SK-N-SH (cell line): ENCODE results near the gene ASXL3. TPM values are rescaled to one million over a fixed set of nuclear protein-coding genes. Genes with fewer than 3 reads are reported as not detected.

Experiments
- CTCF ChIA-PET: fragments of 300-600, 350-600 bp; formaldehyde crosslinking; extraction: SDS; loops from one replicate; lab custom pipeline; 2021; lab: Yijun Ruan, JAX
- POLR2A ChIA-PET: fragments of 350-600 bp; sonication (Branson Sonifier 250); formaldehyde crosslinking; extraction: SDS; loops from one replicate; lab custom pipeline; 2020; ENCODE audit warnings: antibody characterized with exemption, inconsistent platforms; lab: Yijun Ruan, JAX
- DNase-seq: peaks from one replicate; pipeline ENCODE4 v3.0.0; 2012
- H2AFZ ChIP-seq: fragments of 200-600 bp; sonication (generic); 2 replicates; pipeline ENCODE4 v1.8.1; 2016; ENCODE audit warnings: antibody characterized with exemption, mild to moderate bottlenecking, low read depth
- H3F3A ChIP-seq: fragments of 200-600 bp; sonication (generic); replicated peaks from 2 replicates; pipeline ENCODE3; 2016; ENCODE audit warnings: antibody characterized with exemption, mild to moderate bottlenecking; ENCODE audit not compliant: insufficient read depth
- H3K27ac ChIP-seq, 2 experiments: fragments of 200-500 bp in 1 of 2; fragments of 200-600 bp in 1 of 2; sonication (Bioruptor generic) in 1 of 2; sonication (generic), shearing (Covaris generic) in 1 of 2; 2 replicates each; pipeline versions ENCODE4 v1.5.1 to v1.6.1; 2014 to 2016; ENCODE audit warnings: low read depth in 2 of 2, inconsistent platforms in 1 of 2, low read length in 1 of 2, mild to moderate bottlenecking in 1 of 2, mixed read lengths in 1 of 2
- H3K27me3 ChIP-seq: fragments of 200-600 bp; sonication (generic), shearing (Covaris generic); 2 replicates; pipeline ENCODE4 v1.6.1; 2016; ENCODE audit warnings: mixed run types; ENCODE audit not compliant: insufficient read depth
- H3K36me3 ChIP-seq, 2 experiments: fragments of 200-500 bp in 1 of 2; fragments of 200-600 bp in 1 of 2; sonication (Bioruptor generic) in 1 of 2; sonication (generic) in 1 of 2; replicated peaks in 1 of 2; 2 replicates each; pipeline versions ENCODE3 to v1.5.1; 2014 to 2016; ENCODE audit warnings: low read length in 1 of 2, mild to moderate bottlenecking in 1 of 2; ENCODE audit not compliant: insufficient read depth in 2 of 2, control insufficient read depth in 1 of 2
- H3K4me1 ChIP-seq, 2 experiments: fragments of 200-500 bp in 1 of 2; fragments of 200-600 bp in 1 of 2; sonication (Bioruptor generic) in 1 of 2; sonication (generic), shearing (Covaris generic) in 1 of 2; 2 replicates each; pipeline versions ENCODE4 v1.5.1 to v1.6.1; 2014 to 2016; ENCODE audit warnings: low read depth in 1 of 2, low read length in 1 of 2, mixed run types in 1 of 2; ENCODE audit not compliant: insufficient read depth in 2 of 2, control insufficient read depth in 1 of 2
- H3K4me2 ChIP-seq: fragments of 200-600 bp; sonication (generic), shearing (Covaris generic); 2 replicates; pipeline ENCODE4 v1.6.1; 2017; ENCODE audit warnings: mixed run types
- H3K4me3 ChIP-seq, 2 experiments: fragments of 200-500 bp in 1 of 2; fragments of 200-600 bp in 1 of 2; sonication (Bioruptor generic) in 1 of 2; sonication (generic), shearing (Covaris generic) in 1 of 2; 2 replicates each; pipeline versions ENCODE4 v1.5.1 to v1.8.1; 2014 to 2016; ENCODE audit warnings: low read depth in 2 of 2, inconsistent platforms in 1 of 2, low read length in 1 of 2, mild to moderate bottlenecking in 1 of 2, mixed read lengths in 1 of 2, moderate library complexity in 1 of 2
- H3K79me2 ChIP-seq: fragments of 200-600 bp; sonication (generic); 2 replicates; pipeline ENCODE4 v1.8.1; 2017; ENCODE audit warnings: mild to moderate bottlenecking; ENCODE audit not compliant: insufficient read depth
- H3K9ac ChIP-seq: fragments of 200-600 bp; sonication (generic); 2 replicates; pipeline ENCODE4 v1.6.1; 2017; ENCODE audit warnings: mixed run types
- H3K9me2 ChIP-seq: fragments of 200-600 bp; sonication (generic); 2 replicates; pipeline ENCODE4 v1.6.1; 2017; ENCODE audit warnings: mixed run types
- H3K9me3 ChIP-seq: fragments of 200-600 bp; sonication (generic); 2 replicates; pipeline ENCODE4 v1.6.1; 2017; ENCODE audit warnings: mixed run types, mild to moderate bottlenecking, moderate library complexity
- H4K20me1 ChIP-seq: fragments of 200-600 bp; sonication (generic); 2 replicates; pipeline ENCODE4 v1.6.1; 2017; ENCODE audit warnings: mild to moderate bottlenecking, mixed run types; ENCODE audit not compliant: insufficient read depth
- CHD2 ChIP-seq: fragments of 150-350 bp; IDR thresholded peaks from 2 replicates; pipeline ENCODE4 v1.6.1; 2018; ENCODE audit warnings: low read length; ENCODE audit not compliant: partially characterized antibody
- EZH2phosphoT487 ChIP-seq: fragments of 200-600 bp; sonication (generic); IDR thresholded peaks from 2 replicates; pipeline ENCODE4 v1.6.1; 2017; ENCODE audit warnings: low read depth, mixed run types, mild to moderate bottlenecking, antibody characterized with exemption, moderate library complexity, borderline replicate concordance
- FOSL2 ChIP-seq: IDR thresholded peaks from 2 replicates; pipeline ENCODE4 v1.4.0; 2012; ENCODE audit warnings: low read depth, mild to moderate bottlenecking, moderate library complexity, borderline replicate concordance
- FOXJ3 ChIP-seq: sonication (generic); formaldehyde crosslinking; IDR thresholded peaks from 2 replicates; pipeline ENCODE4 v1.5.1; 2020; ENCODE audit warnings: mild to moderate bottlenecking, missing genetic modification reagents
- IRF3 ChIP-seq: fragments of 150-350 bp; IDR thresholded peaks from 2 replicates; pipeline ENCODE4 v1.6.1; 2016; ENCODE audit warnings: mild to moderate bottlenecking, low read depth, low read length
- JUND ChIP-seq: IDR thresholded peaks from 2 replicates; pipeline ENCODE4 v1.4.0; 2012
- MAX ChIP-seq: IDR thresholded peaks from 2 replicates; pipeline ENCODE4 v1.4.0; 2012; ENCODE audit warnings: low read depth
- NRF1 ChIP-seq: IDR thresholded peaks from 2 replicates; pipeline ENCODE4 v1.6.1; 2012; ENCODE audit warnings: low read depth, mild to moderate bottlenecking, low read length
- PBX3 ChIP-seq: IDR thresholded peaks from 2 replicates; pipeline ENCODE4; 2012
- RAD21 ChIP-seq: IDR thresholded peaks from 2 replicates; pipeline ENCODE4 v1.6.1; 2012; ENCODE audit warnings: mild to moderate bottlenecking, low read length
- RCOR1 ChIP-seq: fragments of 150-350 bp; IDR thresholded peaks from 2 replicates; pipeline ENCODE4 v1.6.1; 2017; ENCODE audit warnings: antibody characterized with exemption, low read length
- REST ChIP-seq: IDR thresholded peaks from 2 replicates; pipeline ENCODE4 v1.6.1; 2012; ENCODE audit warnings: mild to moderate bottlenecking, low read depth, low read length, moderate library complexity
- SMC3 ChIP-seq: IDR thresholded peaks from 2 replicates; pipeline ENCODE4 v1.6.1; 2012; ENCODE audit warnings: low read depth, low read length, improper control_type of control experiment
- TAF1 ChIP-seq: IDR thresholded peaks from 2 replicates; pipeline ENCODE4 v1.6.1; 2012; ENCODE audit warnings: low read depth, mild to moderate bottlenecking, low read length, moderate library complexity, borderline replicate concordance
- TEAD4 ChIP-seq: IDR thresholded peaks from 2 replicates; pipeline ENCODE4 v1.4.0; 2012; ENCODE audit warnings: mild to moderate bottlenecking, borderline replicate concordance; ENCODE audit not compliant: insufficient read depth
- USF1 ChIP-seq: IDR thresholded peaks from 2 replicates; pipeline ENCODE4 v1.4.0; 2012; ENCODE audit warnings: low read depth, borderline replicate concordance
- YY1 ChIP-seq: IDR thresholded peaks from 2 replicates; pipeline ENCODE4 v1.4.0; 2012; ENCODE audit warnings: low read depth, mild to moderate bottlenecking
- ZBTB33 ChIP-seq: IDR thresholded peaks from 2 replicates; pipeline ENCODE4 v1.4.0; 2012; ENCODE audit warnings: low read depth, borderline replicate concordance
- WGBS: methylation state at CpG from one replicate; pipeline ENCODE4 v1.1.6; 2017; ENCODE audit warnings: low lambda C conversion rate; 5-methylcytosine and 5-hydroxymethylcytosine counted together
- polyA plus RNA-seq, 3 experiments: library from polyadenylated mRNA; depleted of rRNA; stranded (reverse); fragments of >200 nt; gene quantifications; 2 replicates each; pipeline ENCODE4 v1.2.3, GENCODE V29; 2012

Gene ASXL3
- polyA plus RNA-seq, 1 of the 3 experiments (the other 2 are of a cell fraction) = not detected

- no peak for DNase-seq
- no peak overlapping the region for H3K9ac ChIP-seq
- no peak for TF ChIP-seq FOXJ3 (CRISPR knock-in tag)
- TF ChIP-seq MAX = no peak
- TF ChIP-seq RCOR1 = no peak
- no peak for TF ChIP-seq PBX3
- TF ChIP-seq TAF1 = no peak
- TF ChIP-seq USF1 = no peak
- TF ChIP-seq TEAD4 = no peak
- TF ChIP-seq YY1 = no peak
- H3K27me3 ChIP-seq = no peaks in the 10 kb centered on the region
- no peaks in the 10 kb centered on the region for H4K20me1 ChIP-seq
- peaks cover 3% of the 10 kb centered on the region for H3F3A ChIP-seq
- no peaks in the 10 kb centered on the region for H3K36me3 ChIP-seq
- H3K9me2 ChIP-seq = no peaks in the 10 kb centered on the region
- 35% methylated on average over 3 of the region's 3 CpGs for WGBS
- no peaks in the 10 kb centered on the region for H3K9me3 ChIP-seq
- ChIA-PET POLR2A (no interaction called here), CTCF (interaction anchor here (0.9 kb wide), 1 partner anchor 369 kb away, joined by 3 read pairs; no protein-coding TSS in a partner anchor)
- no peak overlapping the region for H3K4me3 ChIP-seq
- no peaks in the 10 kb centered on the region; a peak in 2 of 4 replicates for H3K4me1 ChIP-seq
- H3K79me2 ChIP-seq = no peaks in the 10 kb centered on the region
- no peak overlapping the region for H3K4me2 ChIP-seq
- no peak overlapping the region for H3K27ac ChIP-seq
- no peak overlapping the region for H2AFZ ChIP-seq
Observed at GRCh38 chr18:33600846-33601245, 22.8 kb downstream of the ASXL3 start.

- no peaks in the 10 kb centered on the region for H3F3A ChIP-seq
- no peak for DNase-seq
- H3K27ac ChIP-seq = no peak overlapping the region
- 27% methylated on average over 2 of the region's 2 CpGs for WGBS
- no peak overlapping the region for H3K4me3 ChIP-seq
- H3K9ac ChIP-seq = no peak overlapping the region
- H3K79me2 ChIP-seq = no peaks in the 10 kb centered on the region
- no peaks in the 10 kb centered on the region for H3K9me2 ChIP-seq
- H3K4me1 ChIP-seq = no peaks in the 10 kb centered on the region; a peak in 2 of 4 replicates
- H3K9me3 ChIP-seq = no peaks in the 10 kb centered on the region
- H3K4me2 ChIP-seq = no peak overlapping the region
- H2AFZ ChIP-seq = no peak overlapping the region
- POLR2A ChIA-PET = no interaction called here
- no peaks in the 10 kb centered on the region for H3K36me3 ChIP-seq
- no peaks in the 10 kb centered on the region for H3K27me3 ChIP-seq
- no peaks in the 10 kb centered on the region for H4K20me1 ChIP-seq
- CTCF ChIA-PET = interaction anchor here (1.5 kb wide), 1 partner anchor 37 kb away, joined by 3 read pairs; no protein-coding TSS in a partner anchor
- TF ChIP-seq EZH2phosphoT487 (no peak), IRF3 (no peak), CHD2 (no peak), JUND (no peak), USF1 (no peak), RAD21 (no peak), NRF1 (no peak), ZBTB33 (no peak), REST (no peak), SMC3 (no peak), FOSL2 (no peak)
Observed at GRCh38 chr18:33603454-33603853, 25.4 kb downstream of the ASXL3 start.
